ENCODE results near the gene YY1.

Gene YY1

DNA sequence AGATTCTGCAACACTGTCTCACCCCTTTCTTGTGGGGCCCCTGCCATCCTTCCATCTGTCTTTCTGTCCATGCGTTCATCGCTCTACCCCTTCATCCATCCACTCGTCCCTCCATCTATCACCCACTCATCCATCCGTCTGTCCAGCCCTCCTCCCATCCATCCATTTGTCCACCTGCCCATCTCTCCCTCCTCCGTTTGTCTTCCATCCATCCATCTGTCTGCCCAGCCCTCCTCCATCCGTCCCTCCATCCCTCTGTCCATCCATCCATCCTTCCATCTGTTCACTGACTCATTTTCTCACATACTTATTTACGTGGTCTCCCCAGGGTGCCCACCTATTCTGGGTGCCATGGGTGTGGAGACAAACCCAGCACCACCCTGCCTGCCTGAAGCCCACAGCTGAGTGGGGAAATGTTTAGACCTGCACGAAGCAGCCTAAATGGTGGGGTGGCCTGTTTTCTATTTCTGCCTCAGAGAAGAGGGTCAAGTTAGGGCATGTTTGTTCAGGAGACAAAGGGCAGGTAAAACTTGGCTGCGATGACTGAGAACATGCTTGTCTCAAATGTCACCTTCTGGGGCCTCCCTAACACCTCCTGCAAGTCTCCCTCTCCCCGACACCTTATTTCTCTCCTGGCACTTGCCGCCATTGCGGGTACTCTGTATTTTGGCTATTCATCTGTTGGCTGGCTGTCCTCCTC is 81.4 kb downstream of the YY1 start:
- no peak overlapping the region for H3K27ac ChIP-seq
- no peak for TF ChIP-seq ZFX (IDR thresholded peaks at IDR 0.05; ENCODE audit: borderline replicate concordance)
- TF ChIP-seq, protein P1, sequence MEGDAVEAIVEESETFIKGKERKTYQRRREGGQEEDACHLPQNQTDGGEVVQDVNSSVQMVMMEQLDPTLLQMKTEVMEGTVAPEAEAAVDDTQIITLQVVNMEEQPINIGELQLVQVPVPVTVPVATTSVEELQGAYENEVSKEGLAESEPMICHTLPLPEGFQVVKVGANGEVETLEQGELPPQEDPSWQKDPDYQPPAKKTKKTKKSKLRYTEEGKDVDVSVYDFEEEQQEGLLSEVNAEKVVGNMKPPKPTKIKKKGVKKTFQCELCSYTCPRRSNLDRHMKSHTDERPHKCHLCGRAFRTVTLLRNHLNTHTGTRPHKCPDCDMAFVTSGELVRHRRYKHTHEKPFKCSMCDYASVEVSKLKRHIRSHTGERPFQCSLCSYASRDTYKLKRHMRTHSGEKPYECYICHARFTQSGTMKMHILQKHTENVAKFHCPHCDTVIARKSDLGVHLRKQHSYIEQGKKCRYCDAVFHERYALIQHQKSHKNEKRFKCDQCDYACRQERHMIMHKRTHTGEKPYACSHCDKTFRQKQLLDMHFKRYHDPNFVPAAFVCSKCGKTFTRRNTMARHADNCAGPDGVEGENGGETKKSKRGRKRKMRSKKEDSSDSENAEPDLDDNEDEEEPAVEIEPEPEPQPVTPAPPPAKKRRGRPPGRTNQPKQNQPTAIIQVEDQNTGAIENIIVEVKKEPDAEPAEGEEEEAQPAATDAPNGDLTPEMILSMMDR (IDR thresholded peaks at IDR 0.05) = no peak

DNA sequence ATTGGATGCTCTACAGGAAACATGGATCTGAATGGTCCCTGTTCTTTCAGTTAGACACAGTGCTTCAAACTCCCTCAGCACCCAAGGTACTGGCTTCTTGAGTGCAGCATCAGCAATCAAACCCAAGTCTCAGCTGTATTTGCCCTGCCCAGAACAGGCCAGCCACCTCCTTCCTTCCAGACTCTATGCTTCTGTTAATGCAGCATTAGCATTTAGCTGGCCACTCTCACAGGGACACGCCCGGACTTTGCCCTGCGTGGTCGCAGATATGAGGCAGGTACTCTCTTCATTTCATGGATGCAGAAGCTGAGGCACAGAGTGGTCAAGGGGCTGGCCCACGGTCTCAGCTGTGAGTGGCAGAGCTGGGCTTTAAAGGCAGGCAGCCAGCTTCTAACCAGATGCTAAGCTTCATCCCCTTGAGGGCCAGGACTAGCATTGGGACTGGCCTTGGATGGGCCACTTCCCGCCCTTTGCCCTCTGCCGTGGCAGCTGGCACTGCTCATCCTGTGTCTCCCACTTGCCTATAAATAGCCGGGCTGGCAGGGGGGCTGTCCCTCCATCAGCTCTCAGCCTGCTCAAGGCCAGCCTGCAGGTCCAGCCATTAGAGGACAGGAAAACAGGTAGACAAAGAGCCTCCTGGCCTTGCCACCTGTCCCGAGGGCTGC is 82.7 kb downstream of the YY1 start:
- H3K27ac ChIP-seq = no peak overlapping the region
- no peak for TF ChIP-seq ZFX (IDR thresholded peaks at IDR 0.05; ENCODE audit: borderline replicate concordance)
- TF ChIP-seq, protein P1 (IDR thresholded peaks at IDR 0.05) = no peak

DNA sequence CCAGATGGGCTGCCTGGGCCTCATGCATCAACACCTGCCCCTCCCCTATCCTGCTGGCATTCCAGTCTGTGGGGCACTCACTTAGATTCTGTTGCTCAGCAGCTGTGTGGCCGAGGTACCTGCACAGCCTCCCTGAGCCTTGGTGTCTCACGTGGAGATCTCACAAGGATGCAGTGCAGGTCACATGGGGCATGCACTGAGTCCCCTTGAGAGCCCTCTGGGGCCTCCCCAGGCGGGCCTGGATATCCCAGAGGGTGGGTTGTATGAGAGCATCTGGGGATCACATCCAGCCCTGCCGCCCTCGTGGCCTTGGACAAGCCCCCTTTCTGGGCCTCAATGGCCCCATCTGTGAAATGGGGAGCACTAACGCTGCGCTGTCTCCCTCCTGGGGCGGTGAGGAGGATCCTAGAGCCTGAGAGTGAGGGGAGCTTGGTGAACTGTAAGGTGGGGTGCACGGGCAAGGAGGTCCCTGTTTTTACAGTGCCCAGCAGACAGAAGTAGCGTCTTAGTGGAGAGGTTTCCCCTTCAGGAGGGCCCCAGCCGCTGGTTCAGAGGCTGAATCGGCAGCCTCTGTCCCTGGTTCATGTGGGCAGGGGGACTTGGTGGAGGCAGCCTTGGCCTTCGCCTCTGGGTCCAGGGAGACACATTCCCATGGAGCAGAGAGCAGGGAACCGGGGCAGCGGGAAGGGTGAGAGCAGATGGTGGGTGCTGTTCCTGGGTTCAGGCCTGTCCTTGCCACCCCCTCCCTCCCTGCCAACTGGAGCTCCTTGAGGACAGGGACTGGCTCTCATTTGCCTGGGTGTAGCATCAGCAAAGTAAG is 83.4 kb downstream of the YY1 start:
- H3K27ac ChIP-seq = no peak overlapping the region
- no peak for TF ChIP-seq ZFX (IDR thresholded peaks at IDR 0.05; ENCODE audit: borderline replicate concordance)
- TF ChIP-seq, protein P1 (IDR thresholded peaks at IDR 0.05) = no peak

- H3K27ac ChIP-seq = no peak within 1 kb of the TSS
- TF ChIP-seq ZFX (IDR thresholded peaks at IDR 0.05; ENCODE audit: borderline replicate concordance) = no peak
- TF ChIP-seq, protein P1 (IDR thresholded peaks at IDR 0.05) = no peak
These were observed 84.4 kb downstream of the YY1 start, which contains the start of gene SLC25A47 for GRCh38 chr14:100323121-100323941. Gene SLC25A47, plus strand, starts transcription at chr14:100323339. Its CDS starts 76 bp downstream, at chr14:100323415.

DNA sequence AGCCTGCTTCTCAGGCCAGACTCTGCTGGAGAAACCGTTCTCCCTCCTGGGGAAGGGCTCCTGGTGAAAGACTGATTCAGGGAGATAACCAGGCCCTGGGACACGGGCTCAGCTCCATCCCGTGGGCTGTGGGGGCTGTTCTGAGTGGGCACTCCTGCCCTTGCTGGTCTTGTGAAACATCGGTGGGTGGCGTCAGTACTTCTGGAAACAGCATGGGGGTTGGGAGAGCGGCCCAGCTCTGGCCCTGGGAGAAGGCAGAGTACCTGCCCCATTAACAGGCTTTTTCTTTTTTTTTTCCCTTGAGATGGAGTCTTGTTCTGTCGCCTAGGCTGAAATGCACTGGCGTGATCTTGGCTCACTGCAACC is 85.0 kb downstream of the YY1 start:
- no peak for TF ChIP-seq ZFX (IDR thresholded peaks at IDR 0.05; ENCODE audit: borderline replicate concordance)
- TF ChIP-seq, protein P1 (IDR thresholded peaks at IDR 0.05) = no peak
- H3K27ac ChIP-seq = no peak overlapping the region

DNA sequence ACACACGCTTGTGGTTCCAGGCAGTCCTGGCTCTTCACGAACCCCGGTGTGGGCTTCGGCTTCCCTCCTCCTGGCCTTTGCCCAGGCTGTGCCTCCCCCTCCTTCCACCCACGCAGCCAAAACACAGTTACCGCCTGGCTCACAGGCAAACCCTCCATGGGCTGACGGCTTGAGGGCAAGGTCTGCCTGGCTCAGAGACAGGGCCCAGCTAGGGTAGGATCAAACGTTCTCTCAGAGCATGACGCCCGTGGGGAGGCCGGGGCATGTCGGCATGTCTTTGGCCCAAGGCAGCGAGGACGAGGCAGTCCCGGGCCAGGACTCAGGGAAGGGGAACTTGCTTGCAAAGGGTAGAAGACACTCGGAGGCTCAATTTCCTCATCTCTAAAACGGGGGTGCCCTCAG is 86.3 kb downstream of the YY1 start:
- no peak for TF ChIP-seq ZFX (IDR thresholded peaks at IDR 0.05; ENCODE audit: borderline replicate concordance)
- TF ChIP-seq, protein P1 (IDR thresholded peaks at IDR 0.05) = no peak

More for the DNA sequence above, 86.3 kb downstream of the YY1 start:
- H3K27ac ChIP-seq = no peak overlapping the region
